Ovary (tissue), 3 donors: ENCODE results near the gene HIPK4.

ENCODE experiments used
- CTCF ChIP-seq, 3 donors: fragments of 450-650 bp in 2 of 3; fragments of 200-600 bp in 1 of 3; IDR thresholded peaks; one replicate each; pipeline versions ENCODE4 v1.5.1 to v1.8.0; 2016 to 2022; ENCODE audit warnings: antibody characterized with exemption in 3 of 3, mild to moderate bottlenecking in 1 of 3
- EP300 ChIP-seq: sonication (generic); formaldehyde crosslinking; IDR thresholded peaks from one replicate; pipeline ENCODE4 v1.6.1; 2017; ENCODE audit warnings: antibody characterized with exemption
- POLR2A ChIP-seq: fragments of 450-650 bp; IDR thresholded peaks from one replicate; pipeline ENCODE4 v1.6.1; 2017; ENCODE audit warnings: antibody characterized with exemption, mild to moderate bottlenecking, moderate library complexity
- donor health status: DM: no; HTN: no; CAD: no.

GRCh38 chr19:40424637-40425449 is 34.9 kb upstream of the HIPK4 start:
- no peak for TF ChIP-seq POLR2A
- TF ChIP-seq CTCF (IDR thresholded peaks at IDR 0.05): peak in 1 of 3 donors; percentile 64
- TF ChIP-seq EP300: no peak
